Osteocyte (in vitro differentiated cells): Measurements from ENCODE around the gene RABL6. TPM values are rescaled to one million over a fixed set of nuclear protein-coding genes. Genes with fewer than 3 reads are reported as not detected.
A peak's percentile ranks its signal among the peaks of the same experiment; 100 is the strongest.
"Not testable (repeated sequence)": the region's sequence is repeated elsewhere in the genome, so short reads cannot be mapped to it uniquely, and the experiment has no call there.

Experiments used
- DNase-seq: peaks from one replicate; pipeline ENCODE4 v3.0.0; 2021; ENCODE audit warnings: mixed read lengths; ENCODE audit not compliant: unreplicated experiment; ENCODE audit errors: extremely low spot score
- H3K27ac Mint-ChIP-seq: one replicate; pipeline ENCODE4 v1.8.0; 2021; ENCODE audit warnings: mild to moderate bottlenecking, mixed read lengths; ENCODE audit not compliant: unreplicated experiment
- H3K27me3 Mint-ChIP-seq: one replicate; pipeline ENCODE4 v1.8.0; 2021; ENCODE audit warnings: mixed read lengths; ENCODE audit not compliant: unreplicated experiment
- H3K36me3 Mint-ChIP-seq: one replicate; pipeline ENCODE4 v1.8.0; 2021; ENCODE audit warnings: mixed read lengths; ENCODE audit not compliant: unreplicated experiment
- H3K4me1 Mint-ChIP-seq: one replicate; pipeline ENCODE4 v1.8.0; 2021; ENCODE audit warnings: mixed read lengths; ENCODE audit not compliant: unreplicated experiment
- H3K4me3 Mint-ChIP-seq: one replicate; pipeline ENCODE4 v1.8.0; 2021; ENCODE audit warnings: mild to moderate bottlenecking, moderate library complexity, mixed read lengths; ENCODE audit not compliant: unreplicated experiment
- H3K9me3 Mint-ChIP-seq: one replicate; pipeline ENCODE4 v1.8.0; 2021; ENCODE audit warnings: mixed read lengths; ENCODE audit not compliant: unreplicated experiment
- total RNA-seq: library from RNA; stranded (reverse); gene quantifications from 2 replicates; pipeline ENCODE4 v1.2.1, GENCODE V29; 2021
- TF ChIP-seq, protein P1 (sequence below): fragments of 200-600 bp; sonication (generic); IDR thresholded peaks from 2 replicates; pipeline ENCODE4 v1.5.0; 2021; ENCODE audit warnings: antibody characterized with exemption, mild to moderate bottlenecking, moderate library complexity

RABL6 gene
- total RNA-seq, 1 donor from 2014 or later, result 84.7 TPM

DNA sequence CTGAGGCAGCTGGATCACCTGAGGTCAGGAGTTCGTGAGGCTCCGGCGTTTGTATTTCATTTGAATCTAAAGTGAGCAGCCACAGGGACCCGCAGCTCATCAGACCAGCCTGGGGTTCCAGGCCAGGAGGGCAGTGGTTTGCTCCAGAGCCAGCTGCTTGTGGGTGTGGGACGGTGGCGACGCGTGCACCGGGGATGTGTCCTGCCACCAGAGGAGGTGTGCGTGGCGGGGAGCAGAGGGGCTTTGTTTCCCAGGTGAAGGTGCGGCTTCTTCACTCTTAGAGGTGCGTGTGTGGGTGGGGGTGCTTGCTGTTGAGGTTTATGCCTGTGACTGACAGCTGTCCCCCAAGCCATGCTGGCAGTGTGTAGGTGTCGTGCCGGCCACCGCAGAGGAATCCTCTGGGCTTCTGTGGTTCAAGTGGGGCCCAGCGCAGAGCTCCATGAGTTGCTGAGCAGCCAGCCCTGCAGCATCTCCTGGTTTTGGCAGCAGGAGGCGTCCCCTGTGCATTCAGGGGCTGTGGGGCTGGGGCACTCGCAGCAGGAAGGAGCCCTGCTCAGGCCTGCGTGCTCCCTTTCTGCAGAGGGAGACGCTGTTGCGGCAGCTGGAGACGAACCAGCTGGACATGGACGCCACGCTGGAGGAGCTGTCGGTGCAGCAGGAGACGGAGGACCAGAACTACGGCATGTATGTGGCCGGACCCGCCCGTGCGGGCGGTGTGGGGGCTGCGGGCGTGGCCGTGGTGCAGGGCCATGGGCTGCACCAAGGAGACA lies 27.6 kb downstream of the RABL6 start:
- Mint-ChIP-seq H3K27me3 (no peaks in the 10 kb centered on the region), H3K27ac (no peak overlapping the region), H3K9me3 (no peaks in the 10 kb centered on the region), H3K36me3 (peaks cover 19% of the 10 kb centered on the region), H3K4me3 (no peak overlapping the region), H3K4me1 (peaks cover 13% of the 10 kb centered on the region)
- TF ChIP-seq, protein P1, sequence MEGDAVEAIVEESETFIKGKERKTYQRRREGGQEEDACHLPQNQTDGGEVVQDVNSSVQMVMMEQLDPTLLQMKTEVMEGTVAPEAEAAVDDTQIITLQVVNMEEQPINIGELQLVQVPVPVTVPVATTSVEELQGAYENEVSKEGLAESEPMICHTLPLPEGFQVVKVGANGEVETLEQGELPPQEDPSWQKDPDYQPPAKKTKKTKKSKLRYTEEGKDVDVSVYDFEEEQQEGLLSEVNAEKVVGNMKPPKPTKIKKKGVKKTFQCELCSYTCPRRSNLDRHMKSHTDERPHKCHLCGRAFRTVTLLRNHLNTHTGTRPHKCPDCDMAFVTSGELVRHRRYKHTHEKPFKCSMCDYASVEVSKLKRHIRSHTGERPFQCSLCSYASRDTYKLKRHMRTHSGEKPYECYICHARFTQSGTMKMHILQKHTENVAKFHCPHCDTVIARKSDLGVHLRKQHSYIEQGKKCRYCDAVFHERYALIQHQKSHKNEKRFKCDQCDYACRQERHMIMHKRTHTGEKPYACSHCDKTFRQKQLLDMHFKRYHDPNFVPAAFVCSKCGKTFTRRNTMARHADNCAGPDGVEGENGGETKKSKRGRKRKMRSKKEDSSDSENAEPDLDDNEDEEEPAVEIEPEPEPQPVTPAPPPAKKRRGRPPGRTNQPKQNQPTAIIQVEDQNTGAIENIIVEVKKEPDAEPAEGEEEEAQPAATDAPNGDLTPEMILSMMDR, result no peak
- DNase-seq, result no peak

GRCh38 chr9:136835932-136836904 lies 28.5 kb downstream of the RABL6 start:
- Mint-ChIP-seq H3K9me3 (no peaks in the 10 kb centered on the region), H3K4me3 (no peak overlapping the region), H3K27me3 (no peaks in the 10 kb centered on the region), H3K4me1 (peaks cover 21% of the 10 kb centered on the region), H3K27ac (no peak overlapping the region), H3K36me3 (peaks cover 19% of the 10 kb centered on the region)
- DNase-seq, result no peak
- TF ChIP-seq, protein P1, result no peak

DNA sequence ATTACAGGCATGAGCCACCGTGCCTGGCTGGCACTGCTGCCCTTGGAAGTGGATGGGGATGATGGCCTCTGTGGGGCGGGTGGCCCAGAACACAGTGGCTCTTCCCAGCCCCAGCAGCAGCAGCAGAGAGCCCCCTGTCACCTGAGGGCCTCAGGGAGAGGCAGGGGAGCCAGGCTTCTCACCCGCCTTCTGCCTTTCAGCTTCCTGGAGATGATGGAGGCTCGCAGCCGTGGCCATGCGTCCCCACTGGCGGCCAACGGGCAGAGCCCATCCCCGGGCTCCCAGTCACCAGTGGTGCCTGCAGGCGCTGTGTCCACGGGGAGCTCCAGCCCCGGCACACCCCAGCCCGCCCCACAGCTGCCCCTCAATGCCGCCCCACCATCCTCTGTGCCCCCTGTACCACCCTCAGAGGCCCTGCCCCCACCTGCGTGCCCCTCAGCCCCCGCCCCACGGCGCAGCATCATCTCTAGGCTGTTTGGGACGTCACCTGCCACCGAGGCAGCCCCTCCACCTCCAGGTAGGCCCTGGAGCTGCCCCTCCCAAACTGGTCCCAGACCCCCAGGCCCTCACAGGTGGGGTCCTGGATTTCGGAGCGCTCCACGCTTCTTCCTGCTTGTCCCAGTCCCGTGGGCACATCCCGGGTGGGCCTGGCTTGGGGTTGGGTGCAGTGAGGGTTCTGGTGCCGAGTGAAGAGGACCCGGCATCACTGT lies 29.6 kb downstream of the RABL6 start:
- H3K4me3 Mint-ChIP-seq, result no peak overlapping the region
- H3K9me3 Mint-ChIP-seq, result no peaks in the 10 kb centered on the region
- no peak for DNase-seq
- H3K4me1 Mint-ChIP-seq, result peaks cover 31% of the 10 kb centered on the region
- TF ChIP-seq, protein P1, result no peak
- H3K36me3 Mint-ChIP-seq, result peaks cover 15% of the 10 kb centered on the region
- no peaks in the 10 kb centered on the region for H3K27me3 Mint-ChIP-seq
- no peak overlapping the region for H3K27ac Mint-ChIP-seq

DNA sequence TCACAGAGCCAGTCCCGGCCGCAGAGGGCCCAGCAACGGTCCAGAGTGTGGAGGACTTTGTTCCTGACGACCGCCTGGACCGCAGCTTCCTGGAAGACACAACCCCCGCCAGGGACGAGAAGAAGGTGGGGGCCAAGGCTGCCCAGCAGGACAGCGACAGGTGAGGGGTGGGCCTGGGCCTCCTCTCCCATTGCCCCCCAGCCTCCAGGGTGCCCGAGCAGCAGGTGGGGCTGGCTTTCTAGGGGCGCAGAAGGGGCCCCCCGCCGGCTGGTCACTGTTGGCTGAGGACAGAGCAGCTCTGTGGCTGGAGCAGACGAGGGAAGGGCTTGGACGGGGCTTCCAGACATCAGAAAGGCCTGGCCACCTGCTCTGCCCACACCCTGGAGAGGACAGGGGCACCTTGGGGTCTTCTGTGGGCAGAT lies 30.1 kb downstream of the RABL6 start:
- peaks cover 12% of the 10 kb centered on the region for H3K36me3 Mint-ChIP-seq

DNA sequence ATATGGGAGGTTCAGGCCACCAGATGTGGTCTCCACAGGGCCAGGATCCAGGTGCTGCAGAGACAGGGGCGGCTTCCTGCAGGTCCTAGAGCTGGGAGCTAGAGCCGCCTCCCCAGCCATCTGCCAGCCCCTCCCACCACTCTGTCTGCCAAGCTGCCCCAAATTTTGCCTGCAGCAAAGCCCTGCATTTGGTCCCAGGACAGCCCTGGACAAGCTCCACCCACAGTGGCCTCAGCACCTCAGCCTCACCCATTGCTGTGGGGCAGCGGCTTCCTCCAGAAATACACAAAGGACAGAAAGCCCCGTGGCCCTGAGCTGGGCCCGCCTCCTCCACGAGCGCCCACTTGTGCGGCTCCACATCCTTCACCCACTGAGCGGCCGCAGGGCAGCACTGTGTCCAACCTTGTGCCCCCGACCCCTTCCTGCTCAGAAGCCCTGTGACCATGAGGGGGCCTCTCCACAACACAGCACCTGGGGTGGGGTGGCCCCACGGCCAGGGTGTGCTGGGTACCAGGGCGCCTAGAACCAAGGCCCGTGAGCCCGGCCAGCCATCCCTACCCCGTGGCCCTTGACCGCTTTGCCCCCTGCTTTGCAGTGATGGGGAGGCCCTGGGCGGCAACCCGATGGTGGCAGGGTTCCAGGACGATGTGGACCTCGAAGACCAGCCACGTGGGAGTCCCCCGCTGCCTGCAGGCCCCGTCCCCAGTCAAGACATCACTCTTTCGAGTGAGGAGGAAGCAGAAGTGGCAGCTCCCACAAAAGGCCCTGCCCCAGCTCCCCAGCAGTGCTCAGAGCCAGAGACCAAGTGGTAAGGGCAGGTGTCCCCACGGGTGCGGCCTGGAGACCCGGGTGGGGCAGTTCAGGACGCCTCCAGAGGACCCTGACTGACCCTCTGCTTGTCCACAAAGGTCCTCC lies 30.8 kb downstream of the RABL6 start:
- DNase-seq, result no peak
- Mint-ChIP-seq H3K27ac (peak overlapping the region; percentile 38), H3K4me1 (peaks cover 35% of the 10 kb centered on the region), H3K36me3 (peaks cover 12% of the 10 kb centered on the region), H3K9me3 (no peaks in the 10 kb centered on the region), H3K4me3 (no peak overlapping the region), H3K27me3 (no peaks in the 10 kb centered on the region)
- TF ChIP-seq, protein P1, result no peak

More for the DNA sequence above, 30.1 kb downstream of the RABL6 start:
- not testable (repeated sequence) for H3K27me3 Mint-ChIP-seq, H3K4me3 Mint-ChIP-seq, H3K9me3 Mint-ChIP-seq, H3K27ac Mint-ChIP-seq, DNase-seq
- H3K4me1 Mint-ChIP-seq, result peaks cover 32% of the 10 kb centered on the region
